Mucosa of stomach (tissue), 1 donor: ENCODE results near the gene DNASE1L1.

Experiments
- H3K27me3 ChIP-seq: one replicate; pipeline ENCODE4 v1.7.0; 2013; ENCODE audit warnings: mild to moderate bottlenecking, low read length; ENCODE audit not compliant: control insufficient read depth, insufficient read depth
- H3K36me3 ChIP-seq: one replicate; pipeline ENCODE4 v1.7.0; 2013; ENCODE audit warnings: low read length; ENCODE audit not compliant: control insufficient read depth, insufficient read depth
- H3K4me1 ChIP-seq: one replicate; pipeline ENCODE4 v1.7.0; 2013; ENCODE audit warnings: mild to moderate bottlenecking, low read length; ENCODE audit not compliant: control insufficient read depth, insufficient read depth
- H3K4me3 ChIP-seq: one replicate; pipeline ENCODE4 v1.7.0; 2013; ENCODE audit warnings: low read length
- H3K9ac ChIP-seq: one replicate; pipeline ENCODE4 v1.7.0; 2013; ENCODE audit warnings: mild to moderate bottlenecking, low read length, moderate library complexity
- H3K9me3 ChIP-seq: one replicate; pipeline ENCODE4 v1.7.0; 2013; ENCODE audit warnings: mild to moderate bottlenecking, low read length, moderate library complexity; ENCODE audit not compliant: control insufficient read depth
- donor health status: Pancreatic carcinoma.

Gene DNASE1L1

GRCh38 chrX:154383359-154384283, 25.4 kb downstream of the DNASE1L1 start:
- H3K4me1 ChIP-seq: peaks cover 15% of the 10 kb centered on the region

DNA sequence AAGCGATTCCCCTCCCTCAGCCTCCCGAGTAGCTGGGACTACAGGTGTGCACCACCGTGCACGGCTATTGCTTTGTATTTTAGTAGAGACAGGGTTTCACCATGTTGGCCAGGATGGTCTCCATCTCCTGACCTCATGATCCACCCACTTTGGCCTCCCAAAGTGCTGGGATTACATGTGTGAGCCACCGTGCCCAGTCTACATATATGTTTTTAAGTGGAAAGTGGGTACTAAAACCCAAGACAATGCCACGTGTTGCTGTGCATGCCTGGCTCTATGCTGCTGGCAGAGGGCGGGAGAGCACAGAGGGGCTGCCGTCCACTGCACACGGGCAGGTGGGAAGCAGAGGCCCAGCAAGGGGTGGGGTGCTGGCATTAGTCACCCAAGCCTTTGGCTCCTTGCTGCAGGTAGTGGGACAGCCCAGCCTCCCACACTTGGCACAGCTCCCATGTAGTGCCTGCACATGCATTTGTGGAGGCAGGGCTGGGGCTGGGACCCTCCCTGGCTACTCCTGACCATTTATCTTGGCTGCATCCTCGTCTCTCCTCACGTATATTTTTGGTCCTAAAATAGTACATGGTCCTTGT, 26.5 kb downstream of the DNASE1L1 start:
- H3K36me3 ChIP-seq: no peaks in the 10 kb centered on the region
- peaks cover 15% of the 10 kb centered on the region for H3K4me1 ChIP-seq

More at GRCh38 chrX:154383359-154384283, 25.4 kb downstream of the DNASE1L1 start:
- H3K4me3 ChIP-seq: no peak overlapping the region
- peaks cover 6% of the 10 kb centered on the region for H3K27me3 ChIP-seq
- H3K9ac ChIP-seq: no peak overlapping the region
- H3K36me3 ChIP-seq: no peaks in the 10 kb centered on the region
- H3K9me3 ChIP-seq: no peaks in the 10 kb centered on the region

GRCh38 chrX:154381271-154381670, 27.8 kb downstream of the DNASE1L1 start:
- H3K4me1 ChIP-seq: peaks cover 15% of the 10 kb centered on the region
- H3K9ac ChIP-seq: no peak overlapping the region
- H3K9me3 ChIP-seq: no peaks in the 10 kb centered on the region
- H3K36me3 ChIP-seq: no peaks in the 10 kb centered on the region
- H3K27me3 ChIP-seq: peaks cover 6% of the 10 kb centered on the region
- H3K4me3 ChIP-seq: no peak overlapping the region

More for the DNA sequence above, 26.5 kb downstream of the DNASE1L1 start:
- no peaks in the 10 kb centered on the region for H3K9me3 ChIP-seq
- H3K4me3 ChIP-seq: no peak overlapping the region
- peaks cover 6% of the 10 kb centered on the region for H3K27me3 ChIP-seq
- H3K9ac ChIP-seq: no peak overlapping the region

GRCh38 chrX:154380787-154381186, 28.3 kb downstream of the DNASE1L1 start:
- H3K9ac ChIP-seq: peak overlapping the region; percentile 94
- peaks cover 15% of the 10 kb centered on the region for H3K4me1 ChIP-seq
- peaks cover 6% of the 10 kb centered on the region for H3K27me3 ChIP-seq
- H3K9me3 ChIP-seq: no peaks in the 10 kb centered on the region
- no peaks in the 10 kb centered on the region for H3K36me3 ChIP-seq
- H3K4me3 ChIP-seq: no peak overlapping the region

DNA sequence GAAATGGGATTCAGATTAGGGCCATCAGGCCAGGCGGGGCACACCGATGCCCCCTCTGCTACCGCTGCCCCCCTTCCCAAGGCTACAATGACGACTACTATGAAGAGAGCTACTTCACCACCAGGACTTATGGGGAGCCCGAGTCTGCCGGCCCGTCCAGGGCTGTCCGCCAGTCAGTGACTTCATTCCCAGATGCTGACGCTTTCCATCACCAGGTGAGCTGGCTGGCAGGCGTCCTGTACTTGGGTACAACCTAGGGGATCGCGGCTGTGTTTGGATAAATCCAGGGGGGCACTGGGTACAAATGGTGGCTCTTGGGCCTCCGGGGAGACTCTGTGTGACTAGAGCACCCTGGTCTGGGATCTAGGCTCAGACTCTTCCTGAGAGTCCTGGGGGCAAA, 28.9 kb downstream of the DNASE1L1 start:
- H3K4me3 ChIP-seq: peak overlapping the region; percentile 18
- H3K36me3 ChIP-seq: no peaks in the 10 kb centered on the region
- H3K9me3 ChIP-seq: no peaks in the 10 kb centered on the region
- peaks cover 6% of the 10 kb centered on the region for H3K27me3 ChIP-seq
- peak overlapping the region; percentile 94 for H3K9ac ChIP-seq
- peaks cover 17% of the 10 kb centered on the region for H3K4me1 ChIP-seq

- Histone ChIP-seq H3K4me1 (peaks cover 22% of the 10 kb centered on the region), H3K9ac (peak overlapping the region; percentile 94), H3K36me3 (no peaks in the 10 kb centered on the region), H3K27me3 (peaks cover 6% of the 10 kb centered on the region), H3K9me3 (no peaks in the 10 kb centered on the region), H3K4me3 (peak overlapping the region; percentile 18)
Observed at GRCh38 chrX:154379569-154379951, 29.5 kb downstream of the DNASE1L1 start.

- Histone ChIP-seq H3K27me3 (peaks cover 1% of the 10 kb centered on the region), H3K9me3 (no peaks in the 10 kb centered on the region), H3K36me3 (no peaks in the 10 kb centered on the region), H3K4me3 (peak within 1 kb of the TSS; percentile 18), H3K9ac (peak within 1 kb of the TSS; percentile 94), H3K4me1 (peaks cover 20% of the 10 kb centered on the region)
Observed at GRCh38 chrX:154378799-154379568, 30.1 kb downstream of the DNASE1L1 start, which contains the start of gene EMD. Gene EMD (plus strand): TSS chrX:154379295. CDS start chrX:154379485, 190 bp downstream.

DNA sequence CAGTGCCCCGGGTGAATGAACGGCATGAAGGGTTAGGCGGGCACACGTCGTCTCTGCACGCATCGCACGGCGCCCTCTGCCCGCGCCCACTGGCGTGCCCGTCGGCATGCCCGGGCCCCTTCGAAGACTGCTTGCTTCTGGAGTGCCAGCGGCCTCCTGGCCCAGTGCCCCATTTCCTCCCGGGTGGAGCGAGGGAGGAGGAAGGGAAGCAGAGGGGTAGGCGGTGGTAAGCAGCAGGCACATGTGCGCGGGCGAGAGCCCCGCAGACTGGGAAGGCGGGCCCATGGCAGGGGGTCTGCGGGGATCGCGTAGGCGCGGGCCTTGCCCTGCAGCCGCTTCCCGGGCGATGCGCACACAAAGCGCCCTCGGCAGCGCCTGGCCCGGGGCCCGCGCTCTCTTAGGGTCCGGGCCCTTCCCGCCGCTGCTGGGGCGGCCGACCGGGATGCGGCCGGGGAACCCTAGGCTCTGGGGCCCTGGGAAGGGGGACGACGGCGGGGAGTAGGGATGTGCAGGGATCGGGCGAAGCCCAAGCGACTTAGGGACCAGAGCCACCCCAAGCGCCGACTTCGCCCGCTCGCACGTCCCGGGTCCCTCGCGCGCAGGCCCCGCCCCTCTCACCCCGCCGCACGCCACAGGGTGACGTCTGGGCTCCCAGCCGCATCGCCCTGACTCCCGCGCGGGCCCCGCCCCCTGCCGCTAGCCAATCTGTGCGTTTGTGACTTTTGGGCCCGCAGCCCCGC, 30.8 kb downstream of the DNASE1L1 start:
- H3K4me1 ChIP-seq: peaks cover 27% of the 10 kb centered on the region
- H3K27me3 ChIP-seq: no peaks in the 10 kb centered on the region
- peak overlapping the region; percentile 55 for H3K9ac ChIP-seq
- H3K36me3 ChIP-seq: no peaks in the 10 kb centered on the region
- no peak overlapping the region for H3K4me3 ChIP-seq
- no peaks in the 10 kb centered on the region for H3K9me3 ChIP-seq

DNA sequence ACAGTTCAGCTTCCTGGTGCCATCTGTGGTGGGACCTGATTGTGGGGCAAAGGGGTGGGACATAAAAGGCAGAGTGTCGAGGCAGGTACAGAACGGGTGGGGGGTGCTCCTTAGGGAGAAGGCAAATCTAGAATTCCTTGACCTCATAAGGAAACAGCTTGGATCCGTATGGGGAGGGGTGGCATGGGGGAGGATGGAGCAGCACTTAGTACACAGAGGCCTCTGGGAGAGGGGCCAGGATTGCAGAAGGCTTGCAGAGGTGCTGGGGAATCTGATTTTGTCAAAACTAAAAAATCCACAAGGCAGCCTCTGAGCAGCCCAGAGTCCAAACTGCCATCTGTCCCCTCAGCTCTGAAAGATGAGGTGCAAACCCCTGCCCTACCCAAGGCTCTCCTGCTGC, 32.3 kb downstream of the DNASE1L1 start:
- H3K4me3 ChIP-seq: no peak overlapping the region
- no peaks in the 10 kb centered on the region for H3K36me3 ChIP-seq
- H3K27me3 ChIP-seq: no peaks in the 10 kb centered on the region
- no peaks in the 10 kb centered on the region for H3K9me3 ChIP-seq
- H3K4me1 ChIP-seq: peaks cover 29% of the 10 kb centered on the region
- no peak overlapping the region for H3K9ac ChIP-seq

GRCh38 chrX:154375156-154375504, 33.9 kb downstream of the DNASE1L1 start:
- Histone ChIP-seq H3K9me3 (no peaks in the 10 kb centered on the region), H3K36me3 (no peaks in the 10 kb centered on the region), H3K27me3 (peaks cover 2% of the 10 kb centered on the region), H3K9ac (peak overlapping the region; percentile 39), H3K4me3 (no peak overlapping the region), H3K4me1 (peaks cover 22% of the 10 kb centered on the region)

- H3K4me1 ChIP-seq: peaks cover 18% of the 10 kb centered on the region
- peak within 1 kb of the TSS; percentile 4 for H3K4me3 ChIP-seq
- peak within 1 kb of the TSS; percentile 47 for H3K9ac ChIP-seq
Observed at GRCh38 chrX:154374313-154375155, 34.5 kb downstream of the DNASE1L1 start, which contains the start of gene FLNA. Gene FLNA (minus strand): TSS chrX:154374634. CDS start chrX:154371245, 3,389 bp downstream.

More at GRCh38 chrX:154374313-154375155, 34.5 kb downstream of the DNASE1L1 start, which contains the start of gene FLNA:
- peaks cover 5% of the 10 kb centered on the region for H3K27me3 ChIP-seq
- H3K9me3 ChIP-seq: no peaks in the 10 kb centered on the region
- no peaks in the 10 kb centered on the region for H3K36me3 ChIP-seq
